Suprapubic skin (tissue), 3 donors: Measurements from ENCODE around the gene TRPM7.

Experiments used
- POLR2A ChIP-seq, 2 donors: fragments of 450-650 bp; IDR thresholded peaks; one replicate each; pipeline ENCODE4 v1.6.1; 2017; ENCODE audit warnings: antibody characterized with exemption in 2 of 2, mild to moderate bottlenecking in 2 of 2, moderate library complexity in 2 of 2
- TF ChIP-seq, protein P1 (sequence below), 2 donors: fragments of 200-600 bp in 1 of 2; fragments of 450-650 bp in 1 of 2; sonication (generic) in 1 of 2; IDR thresholded peaks; one replicate each; pipeline ENCODE4 v1.5.1; 2016 to 2019; ENCODE audit warnings: antibody characterized with exemption in 2 of 2, mild to moderate bottlenecking in 1 of 2, moderate library complexity in 1 of 2

DNA sequence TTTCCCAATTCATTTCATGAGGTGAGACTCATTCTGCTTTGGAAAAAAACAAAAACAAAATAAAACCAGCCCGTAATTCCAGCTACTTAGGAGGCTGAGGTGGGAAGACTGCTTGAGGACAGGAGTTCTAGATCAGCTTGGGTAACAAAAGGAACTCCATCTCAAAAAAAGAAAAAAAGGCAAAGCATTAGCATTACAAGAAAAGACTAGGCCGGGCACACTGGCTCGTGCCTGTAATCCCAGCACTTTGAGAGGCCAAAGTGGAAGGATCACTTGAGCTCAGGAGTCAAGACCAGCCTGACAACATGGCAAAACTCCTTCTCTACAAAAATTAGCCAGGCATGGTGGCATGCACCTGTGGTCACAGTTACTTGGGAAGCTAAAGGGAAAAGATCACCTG lies 33.9 kb downstream of the TRPM7 start:
- no peak for TF ChIP-seq POLR2A (IDR thresholded peaks at IDR 0.05)
- TF ChIP-seq, protein P1, sequence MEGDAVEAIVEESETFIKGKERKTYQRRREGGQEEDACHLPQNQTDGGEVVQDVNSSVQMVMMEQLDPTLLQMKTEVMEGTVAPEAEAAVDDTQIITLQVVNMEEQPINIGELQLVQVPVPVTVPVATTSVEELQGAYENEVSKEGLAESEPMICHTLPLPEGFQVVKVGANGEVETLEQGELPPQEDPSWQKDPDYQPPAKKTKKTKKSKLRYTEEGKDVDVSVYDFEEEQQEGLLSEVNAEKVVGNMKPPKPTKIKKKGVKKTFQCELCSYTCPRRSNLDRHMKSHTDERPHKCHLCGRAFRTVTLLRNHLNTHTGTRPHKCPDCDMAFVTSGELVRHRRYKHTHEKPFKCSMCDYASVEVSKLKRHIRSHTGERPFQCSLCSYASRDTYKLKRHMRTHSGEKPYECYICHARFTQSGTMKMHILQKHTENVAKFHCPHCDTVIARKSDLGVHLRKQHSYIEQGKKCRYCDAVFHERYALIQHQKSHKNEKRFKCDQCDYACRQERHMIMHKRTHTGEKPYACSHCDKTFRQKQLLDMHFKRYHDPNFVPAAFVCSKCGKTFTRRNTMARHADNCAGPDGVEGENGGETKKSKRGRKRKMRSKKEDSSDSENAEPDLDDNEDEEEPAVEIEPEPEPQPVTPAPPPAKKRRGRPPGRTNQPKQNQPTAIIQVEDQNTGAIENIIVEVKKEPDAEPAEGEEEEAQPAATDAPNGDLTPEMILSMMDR (IDR thresholded peaks at IDR 0.05) = no peak
